ENCODE data around the gene RAD51B. TPM values are rescaled to one million over a fixed set of nuclear protein-coding genes. Genes with fewer than 3 reads are reported as not detected.

Gene RAD51B
- total and polyA plus RNA-seq, 2 experiments from 2014 or later: 10.1 to 18.0 TPM

GRCh38 chr14:68405961-68406360, 586.4 kb downstream of the RAD51B start:
- Histone ChIP-seq H3K4me2 (no peak overlapping the region), H3K27me3 (no peaks in the 10 kb centered on the region), H3K36me3 (replicated peaks; ENCODE audit: insufficient read depth, low read depth) (no peaks in the 10 kb centered on the region), H3K9me2 (replicated peaks; ENCODE audit: insufficient read depth) (no peaks in the 10 kb centered on the region), H4K20me1 (ENCODE audit: insufficient read depth, poor library complexity, severe bottlenecking) (no peaks in the 10 kb centered on the region), H3K4me1 (ENCODE audit: insufficient read depth) (peaks cover 26% of the 10 kb centered on the region), H3K4me3 (no peak overlapping the region), H3K9me3 (ENCODE audit: low read depth) (no peaks in the 10 kb centered on the region), H3K79me2 (no peaks in the 10 kb centered on the region), H3K27ac (no peak overlapping the region), H2AFZ (no peak overlapping the region)
- no peak for TF ChIP-seq EZH2 (IDR thresholded peaks at IDR 0.05; ENCODE audit: borderline replicate concordance)
- TF ChIP-seq CTCF (IDR thresholded peaks at IDR 0.05; ENCODE audit: poor library complexity): no peak
- no peak for TF ChIP-seq EZH2phosphoT487 (IDR thresholded peaks at IDR 0.05; ENCODE audit: low read depth, severe bottlenecking, unreplicated experiment)
- WGBS (ENCODE audit: low lambda C conversion rate, missing lambda C conversion rate): 100% methylated on average over 1 of the region's 1 CpG
- no peak for DNase-seq (ENCODE audit: low spot score)

GRCh38 chr14:68407285-68407684, 587.7 kb downstream of the RAD51B start:
- H3K4me3 ChIP-seq: no peak overlapping the region
- no peaks in the 10 kb centered on the region for H3K36me3 ChIP-seq (replicated peaks; ENCODE audit: insufficient read depth, low read depth)
- H3K27ac ChIP-seq: peak overlapping the region; percentile 76
- 67% methylated on average over 1 of the region's 1 CpG for WGBS (ENCODE audit: low lambda C conversion rate, missing lambda C conversion rate)
- H3K4me2 ChIP-seq: no peak overlapping the region
- H2AFZ ChIP-seq: no peak overlapping the region
- no peak for TF ChIP-seq EZH2 (IDR thresholded peaks at IDR 0.05; ENCODE audit: borderline replicate concordance)
- TF ChIP-seq CTCF (IDR thresholded peaks at IDR 0.05; ENCODE audit: poor library complexity): no peak
- TF ChIP-seq EZH2phosphoT487 (IDR thresholded peaks at IDR 0.05; ENCODE audit: low read depth, severe bottlenecking, unreplicated experiment): no peak
- H3K79me2 ChIP-seq: no peaks in the 10 kb centered on the region
- no peaks in the 10 kb centered on the region for H4K20me1 ChIP-seq (ENCODE audit: insufficient read depth, poor library complexity, severe bottlenecking)
- no peaks in the 10 kb centered on the region for H3K9me2 ChIP-seq (replicated peaks; ENCODE audit: insufficient read depth)
- no peaks in the 10 kb centered on the region for H3K27me3 ChIP-seq
- peaks cover 28% of the 10 kb centered on the region for H3K4me1 ChIP-seq (ENCODE audit: insufficient read depth)
- no peaks in the 10 kb centered on the region for H3K9me3 ChIP-seq (ENCODE audit: low read depth)
- DNase-seq (ENCODE audit: low spot score): no peak

GRCh38 chr14:68407825-68408224, 588.2 kb downstream of the RAD51B start:
- no peaks in the 10 kb centered on the region for H3K36me3 ChIP-seq (replicated peaks; ENCODE audit: insufficient read depth, low read depth)
- H3K4me1 ChIP-seq (ENCODE audit: insufficient read depth): peaks cover 28% of the 10 kb centered on the region
- 91% methylated on average over 1 of the region's 1 CpG for WGBS (ENCODE audit: low lambda C conversion rate, missing lambda C conversion rate)
- no peak for DNase-seq (ENCODE audit: low spot score)
- no peaks in the 10 kb centered on the region for H3K79me2 ChIP-seq
- H3K4me3 ChIP-seq: no peak overlapping the region
- no peak overlapping the region for H3K4me2 ChIP-seq
- TF ChIP-seq EZH2phosphoT487 (IDR thresholded peaks at IDR 0.05; ENCODE audit: low read depth, severe bottlenecking, unreplicated experiment) (no peak), EZH2 (IDR thresholded peaks at IDR 0.05; ENCODE audit: borderline replicate concordance) (no peak), CTCF (IDR thresholded peaks at IDR 0.05; ENCODE audit: poor library complexity) (no peak)
- H3K27me3 ChIP-seq: no peaks in the 10 kb centered on the region
- H3K27ac ChIP-seq: peak overlapping the region; percentile 76
- no peaks in the 10 kb centered on the region for H4K20me1 ChIP-seq (ENCODE audit: insufficient read depth, poor library complexity, severe bottlenecking)
- no peak overlapping the region for H2AFZ ChIP-seq
- H3K9me2 ChIP-seq (replicated peaks; ENCODE audit: insufficient read depth): no peaks in the 10 kb centered on the region
- no peaks in the 10 kb centered on the region for H3K9me3 ChIP-seq (ENCODE audit: low read depth)

GRCh38 chr14:68408680-68409079, 589.1 kb downstream of the RAD51B start:
- WGBS (ENCODE audit: low lambda C conversion rate, missing lambda C conversion rate): 95% methylated on average over 4 of the region's 4 CpGs
- Histone ChIP-seq H3K27me3 (no peaks in the 10 kb centered on the region), H3K4me3 (no peak overlapping the region), H3K9me2 (replicated peaks; ENCODE audit: insufficient read depth) (no peaks in the 10 kb centered on the region), H2AFZ (no peak overlapping the region), H3K4me1 (ENCODE audit: insufficient read depth) (peaks cover 21% of the 10 kb centered on the region), H4K20me1 (ENCODE audit: insufficient read depth, poor library complexity, severe bottlenecking) (no peaks in the 10 kb centered on the region), H3K4me2 (no peak overlapping the region), H3K79me2 (no peaks in the 10 kb centered on the region), H3K36me3 (replicated peaks; ENCODE audit: insufficient read depth, low read depth) (no peaks in the 10 kb centered on the region), H3K9me3 (ENCODE audit: low read depth) (no peaks in the 10 kb centered on the region), H3K27ac (no peak overlapping the region)
- no peak for DNase-seq (ENCODE audit: low spot score)
- TF ChIP-seq EZH2phosphoT487 (IDR thresholded peaks at IDR 0.05; ENCODE audit: low read depth, severe bottlenecking, unreplicated experiment): no peak
- peak; percentile 3 for TF ChIP-seq CTCF (IDR thresholded peaks at IDR 0.05; ENCODE audit: poor library complexity)
- TF ChIP-seq EZH2 (IDR thresholded peaks at IDR 0.05; ENCODE audit: borderline replicate concordance): no peak

Data from hepatocyte (in vitro differentiated cells).